Measurements from ENCODE around the gene TAAR2. TPM values are rescaled to one million over a fixed set of nuclear protein-coding genes. Genes with fewer than 3 reads are reported as not detected.
"Not testable (repeated sequence)": the region's sequence is repeated elsewhere in the genome, so short reads cannot be mapped to it uniquely, and the experiment has no call there.

Gene TAAR2
- polyA plus RNA-seq, 2 of the 4 experiments (the other 2 are of a cell fraction) = not detected

- FAIRE-seq (no peak), DNase-seq (ENCODE audit: low read depth in 1 of 2, low spot score in 1 of 2) (no peak), ATAC-seq (no peak)
- no peak overlapping the region for H3K4me3 ChIP-seq
- ChIA-PET POLR2A (no interaction called here), CTCF (no interaction called here)
- H3K4me1 ChIP-seq = no peaks in the 10 kb centered on the region
- no peaks in the 10 kb centered on the region for H3K9me3 ChIP-seq
- WGBS (ENCODE audit: missing lambda C conversion rate) = 81% methylated on average over 5 of the region's 5 CpGs
- TF ChIP-seq HEYL (CRISPR knock-in tag; IDR thresholded peaks at IDR 0.05) = no peak
- TF ChIP-seq ESRRA (IDR thresholded peaks at IDR 0.05; ENCODE audit: borderline replicate concordance, low read length) = no peak
- TF ChIP-seq HMGXB4 (CRISPR knock-in tag; IDR thresholded peaks at IDR 0.05; ENCODE audit: borderline replicate concordance) = no peak
- TF ChIP-seq SMC3 (IDR thresholded peaks at IDR 0.05) = no peak
- no peak for TF ChIP-seq KDM5A (IDR thresholded peaks at IDR 0.05)
- TF ChIP-seq MAX (IDR thresholded peaks at IDR 0.05) = no peak
- no peak for TF ChIP-seq RFX5 (IDR thresholded peaks at IDR 0.05)
- TF ChIP-seq TFCP2L1 (CRISPR knock-in tag; IDR thresholded peaks at IDR 0.05) = no peak
- TF ChIP-seq HOXB13 (CRISPR knock-in tag; IDR thresholded peaks at IDR 0.05; ENCODE audit: low read depth) = no peak
- no peak for TF ChIP-seq NFE2L2 (conservative IDR thresholded peaks at IDR 0.05; ENCODE audit: low read length)
- no peak for TF ChIP-seq FOSL2 (IDR thresholded peaks at IDR 0.05)
- no peak for TF ChIP-seq FOSL2 (CRISPR knock-in tag; IDR thresholded peaks at IDR 0.05)
- no peak for TF ChIP-seq FOSB (CRISPR knock-in tag; IDR thresholded peaks at IDR 0.05)
- no peak for TF ChIP-seq POLR2AphosphoS2 (conservative IDR thresholded peaks at IDR 0.05; ENCODE audit: low read length)
- no peak overlapping the region for H3K27ac ChIP-seq
- no peak overlapping the region for H3K4me2 ChIP-seq
These were observed 16.4 kb downstream of the TAAR2 start for GRCh38 chr6:132607544-132608233.

GRCh38 chr6:132604635-132605152, 19.4 kb downstream of the TAAR2 start:
- POLR2A ChIA-PET = no interaction called here
- no peak for ATAC-seq

GRCh38 chr6:132600900-132601299, 23.2 kb downstream of the TAAR2 start:
- CTCF ChIA-PET, POLR2A ChIA-PET: not testable (repeated sequence)

More at GRCh38 chr6:132604635-132605152, 19.4 kb downstream of the TAAR2 start:
- CTCF ChIA-PET = no interaction called here
- H3K27ac ChIP-seq = no peak overlapping the region
- no peaks in the 10 kb centered on the region for H3K9me3 ChIP-seq
- TF ChIP-seq HOXB13 (CRISPR knock-in tag; IDR thresholded peaks at IDR 0.05; ENCODE audit: low read depth) = no peak
- no peak for TF ChIP-seq FOXS1 (CRISPR knock-in tag; IDR thresholded peaks at IDR 0.05)
- no peak for TF ChIP-seq POLR2AphosphoS2 (conservative IDR thresholded peaks at IDR 0.05; ENCODE audit: low read length)
- no peak for TF ChIP-seq HEYL (CRISPR knock-in tag; IDR thresholded peaks at IDR 0.05)
- no peak for TF ChIP-seq ZC3H11A (IDR thresholded peaks at IDR 0.05)
- no peak for TF ChIP-seq HOXB5 (CRISPR knock-in tag; IDR thresholded peaks at IDR 0.05)
- TF ChIP-seq CBX2 (IDR thresholded peaks at IDR 0.05; ENCODE audit: borderline replicate concordance, low read depth) = no peak
- TF ChIP-seq ZFP36 (IDR thresholded peaks at IDR 0.05; ENCODE audit: borderline replicate concordance, partially characterized antibody) = no peak
- no peak for TF ChIP-seq HDAC2 (IDR thresholded peaks at IDR 0.05)
- TF ChIP-seq MAFK (IDR thresholded peaks at IDR 0.05; ENCODE audit: partially characterized antibody) = no peak
- TF ChIP-seq PBX3 (IDR thresholded peaks at IDR 0.05) = no peak
- TF ChIP-seq KDM5A (IDR thresholded peaks at IDR 0.05) = no peak
- no peak for TF ChIP-seq HES2 (IDR thresholded peaks at IDR 0.05)
- no peak for TF ChIP-seq CHD2 (IDR thresholded peaks at IDR 0.05; ENCODE audit: low read length, partially characterized antibody)
- TF ChIP-seq KDM1A (IDR thresholded peaks at IDR 0.05; ENCODE audit: low read depth) = no peak
- TF ChIP-seq NPAS2 (CRISPR knock-in tag; IDR thresholded peaks at IDR 0.05; ENCODE audit: borderline replicate concordance) = no peak
- no peak for TF ChIP-seq ZNF302 (CRISPR knock-in tag; IDR thresholded peaks at IDR 0.05)
- no peak for TF ChIP-seq BHLHE40 (IDR thresholded peaks at IDR 0.05; ENCODE audit: low read depth, low read length)
- no peak for TF ChIP-seq EP300 (IDR thresholded peaks at IDR 0.05)
- no peak for FAIRE-seq
- no peak for DNase-seq (ENCODE audit: low read depth in 1 of 2, low spot score in 1 of 2)
- no peaks in the 10 kb centered on the region for H3K4me1 ChIP-seq
- no peak overlapping the region for H3K4me2 ChIP-seq
- H3K4me3 ChIP-seq = no peak overlapping the region
- WGBS (ENCODE audit: missing lambda C conversion rate) = 79% methylated on average over 8 of the region's 8 CpGs

More at GRCh38 chr6:132600900-132601299, 23.2 kb downstream of the TAAR2 start:
- H3K4me1 ChIP-seq; H3K4me2 ChIP-seq; DNase-seq (ENCODE audit: low read depth in 1 of 2, low spot score in 1 of 2); H3K9me3 ChIP-seq; ATAC-seq; FAIRE-seq; H3K4me3 ChIP-seq; H3K27ac ChIP-seq: not testable (repeated sequence)

All from A549 (cell line).